T-helper 2 cell treated with Interferon-gamma antibody and Interleukin-4, amounts not matched to agents 5 μg/mL and 100 μg/mL, for 36 hours (primary cell): ENCODE results near the gene ENOSF1.

Source experiments
- DNase-seq: peaks from one replicate; pipeline ENCODE4 v3.0.0; 2021; ENCODE audit warnings: low spot score
- H3K27ac Mint-ChIP-seq: one replicate; pipeline ENCODE4 v1.8.0; 2021; ENCODE audit warnings: mild to moderate bottlenecking, mixed read lengths
- H3K27me3 Mint-ChIP-seq: one replicate; pipeline ENCODE4 v1.8.0; 2021; ENCODE audit warnings: low read depth, mixed read lengths
- H3K36me3 Mint-ChIP-seq: one replicate; pipeline ENCODE4 v1.8.0; 2021; ENCODE audit warnings: low read depth, mixed read lengths
- H3K4me1 Mint-ChIP-seq: one replicate; pipeline ENCODE4 v1.8.0; 2021; ENCODE audit warnings: low read depth, mixed read lengths
- H3K4me3 Mint-ChIP-seq: one replicate; pipeline ENCODE4 v1.8.0; 2022; ENCODE audit warnings: mild to moderate bottlenecking, moderate library complexity, mixed read lengths
- H3K9me3 Mint-ChIP-seq: one replicate; pipeline ENCODE4 v1.8.0; 2021; ENCODE audit warnings: mixed read lengths

The ENOSF1 gene

GRCh38 chr18:657311-658000 is 55.0 kb downstream of the ENOSF1 start, which contains the start of gene TYMS:
TYMS (plus strand) TSS chr18:657653; CDS start chr18:657743, 90 bp downstream.
- peaks cover 4% of the 10 kb centered on the region for H3K9me3 Mint-ChIP-seq
- peaks cover 47% of the 10 kb centered on the region for H3K36me3 Mint-ChIP-seq
- peaks cover 38% of the 10 kb centered on the region for H3K4me1 Mint-ChIP-seq
- DNase-seq: peak; percentile 64
- no peaks in the 10 kb centered on the region for H3K27me3 Mint-ChIP-seq
- peak within 1 kb of the TSS; percentile 97 for H3K4me3 Mint-ChIP-seq
- peak within 1 kb of the TSS; percentile 95 for H3K27ac Mint-ChIP-seq

- Mint-ChIP-seq H3K27ac (no peak overlapping the region), H3K9me3 (no peaks in the 10 kb centered on the region), H3K36me3 (peaks cover 26% of the 10 kb centered on the region), H3K27me3 (no peaks in the 10 kb centered on the region), H3K4me1 (peaks cover 44% of the 10 kb centered on the region), H3K4me3 (peak overlapping the region; percentile 56)
- no peak for DNase-seq
Observed at GRCh38 chr18:655445-655844, 57.0 kb downstream of the ENOSF1 start.

GRCh38 chr18:654601-655000 is 57.8 kb downstream of the ENOSF1 start:
- H3K4me1 Mint-ChIP-seq: peaks cover 43% of the 10 kb centered on the region
- DNase-seq: no peak
- no peaks in the 10 kb centered on the region for H3K27me3 Mint-ChIP-seq
- H3K36me3 Mint-ChIP-seq: peaks cover 18% of the 10 kb centered on the region
- no peaks in the 10 kb centered on the region for H3K9me3 Mint-ChIP-seq
- H3K27ac Mint-ChIP-seq: no peak overlapping the region
- no peak overlapping the region for H3K4me3 Mint-ChIP-seq

GRCh38 chr18:653512-653911 is 58.9 kb downstream of the ENOSF1 start:
- no peaks in the 10 kb centered on the region for H3K9me3 Mint-ChIP-seq
- no peaks in the 10 kb centered on the region for H3K27me3 Mint-ChIP-seq
- no peak overlapping the region for H3K4me3 Mint-ChIP-seq
- H3K36me3 Mint-ChIP-seq: peaks cover 7% of the 10 kb centered on the region
- no peak overlapping the region for H3K27ac Mint-ChIP-seq
- no peak for DNase-seq
- peaks cover 35% of the 10 kb centered on the region for H3K4me1 Mint-ChIP-seq

GRCh38 chr18:652131-652530 is 60.3 kb downstream of the ENOSF1 start:
- Mint-ChIP-seq H3K27ac (no peak overlapping the region), H3K36me3 (peaks cover 4% of the 10 kb centered on the region), H3K4me1 (peaks cover 35% of the 10 kb centered on the region), H3K9me3 (no peaks in the 10 kb centered on the region), H3K4me3 (no peak overlapping the region), H3K27me3 (no peaks in the 10 kb centered on the region)
- no peak for DNase-seq

GRCh38 chr18:650428-650858 is 62.0 kb downstream of the ENOSF1 start:
- peak overlapping the region; percentile 74 for H3K4me3 Mint-ChIP-seq
- DNase-seq: peak; percentile 60
- peaks cover 4% of the 10 kb centered on the region for H3K36me3 Mint-ChIP-seq
- H3K4me1 Mint-ChIP-seq: peaks cover 27% of the 10 kb centered on the region
- H3K27ac Mint-ChIP-seq: peak overlapping the region; percentile 81
- no peaks in the 10 kb centered on the region for H3K27me3 Mint-ChIP-seq
- H3K9me3 Mint-ChIP-seq: no peaks in the 10 kb centered on the region

- no peak for DNase-seq
- Mint-ChIP-seq H3K4me3 (no peak overlapping the region), H3K27ac (no peak overlapping the region), H3K9me3 (no peaks in the 10 kb centered on the region), H3K4me1 (peaks cover 24% of the 10 kb centered on the region), H3K36me3 (peaks cover 4% of the 10 kb centered on the region), H3K27me3 (no peaks in the 10 kb centered on the region)
Observed at GRCh38 chr18:649341-649740, 63.1 kb downstream of the ENOSF1 start.

GRCh38 chr18:647304-647703 is 65.1 kb downstream of the ENOSF1 start:
- H3K9me3 Mint-ChIP-seq: no peaks in the 10 kb centered on the region
- no peak for DNase-seq
- no peak overlapping the region for H3K27ac Mint-ChIP-seq
- H3K4me1 Mint-ChIP-seq: peaks cover 19% of the 10 kb centered on the region
- peaks cover 2% of the 10 kb centered on the region for H3K27me3 Mint-ChIP-seq
- H3K4me3 Mint-ChIP-seq: no peak overlapping the region
- H3K36me3 Mint-ChIP-seq: no peaks in the 10 kb centered on the region

- H3K4me1 Mint-ChIP-seq: peaks cover 4% of the 10 kb centered on the region
- no peak overlapping the region for H3K4me3 Mint-ChIP-seq
- H3K36me3 Mint-ChIP-seq: no peaks in the 10 kb centered on the region
- peaks cover 2% of the 10 kb centered on the region for H3K27me3 Mint-ChIP-seq
- no peaks in the 10 kb centered on the region for H3K9me3 Mint-ChIP-seq
- peak; percentile 48 for DNase-seq
- no peak overlapping the region for H3K27ac Mint-ChIP-seq
Observed at GRCh38 chr18:644395-645004, 67.9 kb downstream of the ENOSF1 start.

- H3K9me3 Mint-ChIP-seq: no peaks in the 10 kb centered on the region
- H3K27me3 Mint-ChIP-seq: peaks cover 2% of the 10 kb centered on the region
- peaks cover 4% of the 10 kb centered on the region for H3K4me1 Mint-ChIP-seq
- no peak for DNase-seq
- H3K27ac Mint-ChIP-seq: no peak overlapping the region
- H3K4me3 Mint-ChIP-seq: no peak overlapping the region
- H3K36me3 Mint-ChIP-seq: no peaks in the 10 kb centered on the region
Observed at GRCh38 chr18:641224-641623, 71.2 kb downstream of the ENOSF1 start.

- H3K9me3 Mint-ChIP-seq: no peaks in the 10 kb centered on the region
- H3K4me3 Mint-ChIP-seq: no peak overlapping the region
- H3K27ac Mint-ChIP-seq: no peak overlapping the region
- H3K4me1 Mint-ChIP-seq: no peaks in the 10 kb centered on the region
- H3K27me3 Mint-ChIP-seq: peaks cover 7% of the 10 kb centered on the region
- H3K36me3 Mint-ChIP-seq: no peaks in the 10 kb centered on the region
- DNase-seq: no peak
Observed at GRCh38 chr18:635171-635570, 77.3 kb downstream of the ENOSF1 start.

- Mint-ChIP-seq H3K4me1 (no peaks in the 10 kb centered on the region), H3K27ac (no peak overlapping the region), H3K4me3 (no peak overlapping the region), H3K27me3 (peaks cover 7% of the 10 kb centered on the region), H3K36me3 (no peaks in the 10 kb centered on the region), H3K9me3 (no peaks in the 10 kb centered on the region)
- DNase-seq: no peak
Observed at GRCh38 chr18:634551-635045, 77.8 kb downstream of the ENOSF1 start.

- Mint-ChIP-seq H3K27me3 (peaks cover 16% of the 10 kb centered on the region), H3K9me3 (no peaks in the 10 kb centered on the region), H3K27ac (no peak overlapping the region), H3K4me3 (no peak overlapping the region), H3K4me1 (no peaks in the 10 kb centered on the region), H3K36me3 (no peaks in the 10 kb centered on the region)
- no peak for DNase-seq
Observed at GRCh38 chr18:631560-631959, 80.9 kb downstream of the ENOSF1 start.

- H3K9me3 Mint-ChIP-seq: no peaks in the 10 kb centered on the region
- no peaks in the 10 kb centered on the region for H3K36me3 Mint-ChIP-seq
- peak; percentile 42 for DNase-seq
- peaks cover 16% of the 10 kb centered on the region for H3K27me3 Mint-ChIP-seq
- no peaks in the 10 kb centered on the region for H3K4me1 Mint-ChIP-seq
- H3K27ac Mint-ChIP-seq: no peak overlapping the region
- no peak overlapping the region for H3K4me3 Mint-ChIP-seq
Observed at GRCh38 chr18:629269-630150, 82.9 kb downstream of the ENOSF1 start.
